ENCODE results near the gene CHRDL2.

- TF ChIP-seq RAD21 (IDR thresholded peaks at IDR 0.05; ENCODE audit: low read length) (peak; percentile 11; the same call in 1 of the 2 replicates), CTCF (conservative IDR thresholded peaks at IDR 0.05; ENCODE audit: low read depth, low read length) (no peak), CEBPB (IDR thresholded peaks at IDR 0.05; ENCODE audit: low read depth, low read length) (no peak), POLR2A (IDR thresholded peaks at IDR 0.05; ENCODE audit: low read depth, low read length) (peak; percentile 47), MXI1 (IDR thresholded peaks at IDR 0.05; ENCODE audit: borderline replicate concordance, low read depth, low read length) (no peak), USF2 (IDR thresholded peaks at IDR 0.05; ENCODE audit: low read depth, low read length) (no peak), CHD1 (IDR thresholded peaks at IDR 0.05; ENCODE audit: low read depth, low read length) (no peak), RCOR1 (IDR thresholded peaks at IDR 0.05; ENCODE audit: insufficient replicate concordance, low read length) (no peak), SMC3 (IDR thresholded peaks at IDR 0.05; ENCODE audit: low read depth, low read length) (no peak)
- TF ChIP-seq, protein P1, sequence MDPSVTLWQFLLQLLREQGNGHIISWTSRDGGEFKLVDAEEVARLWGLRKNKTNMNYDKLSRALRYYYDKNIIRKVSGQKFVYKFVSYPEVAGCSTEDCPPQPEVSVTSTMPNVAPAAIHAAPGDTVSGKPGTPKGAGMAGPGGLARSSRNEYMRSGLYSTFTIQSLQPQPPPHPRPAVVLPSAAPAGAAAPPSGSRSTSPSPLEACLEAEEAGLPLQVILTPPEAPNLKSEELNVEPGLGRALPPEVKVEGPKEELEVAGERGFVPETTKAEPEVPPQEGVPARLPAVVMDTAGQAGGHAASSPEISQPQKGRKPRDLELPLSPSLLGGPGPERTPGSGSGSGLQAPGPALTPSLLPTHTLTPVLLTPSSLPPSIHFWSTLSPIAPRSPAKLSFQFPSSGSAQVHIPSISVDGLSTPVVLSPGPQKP (IDR thresholded peaks at IDR 0.05; ENCODE audit: borderline replicate concordance, low read depth, low read length): no peak
Measured at GRCh38 chr11:74648894-74649293, 82.3 kb downstream of the CHRDL2 start.
